Type B pancreatic cell (in vitro differentiated cells): Measurements from ENCODE around the gene BAIAP2. TPM values are rescaled to one million over a fixed set of nuclear protein-coding genes. Genes with fewer than 3 reads are reported as not detected.
"Not testable (repeated sequence)": the region's sequence is repeated elsewhere in the genome, so short reads cannot be mapped to it uniquely, and the experiment has no call there.

Source experiments
- DNase-seq: peaks from one replicate; pipeline ENCODE4 v3.0.0; 2021; ENCODE audit warnings: mixed read lengths; ENCODE audit not compliant: unreplicated experiment; ENCODE audit errors: extremely low spot score
- H3K27ac Mint-ChIP-seq: 2 replicates; pipeline ENCODE4 v1.8.0; 2021; ENCODE audit warnings: mild to moderate bottlenecking, mixed read lengths
- H3K27me3 Mint-ChIP-seq: 2 replicates; pipeline ENCODE4 v1.8.0; 2021; ENCODE audit warnings: mixed read lengths
- H3K36me3 Mint-ChIP-seq: 2 replicates; pipeline ENCODE4 v1.8.0; 2021; ENCODE audit warnings: mixed read lengths
- H3K4me1 Mint-ChIP-seq: one replicate; pipeline ENCODE4 v1.8.0; 2021; ENCODE audit warnings: mixed read lengths; ENCODE audit not compliant: unreplicated experiment
- H3K4me3 Mint-ChIP-seq: 2 replicates; pipeline ENCODE4 v1.8.0; 2021; ENCODE audit warnings: mild to moderate bottlenecking, mixed read lengths
- H3K9me3 Mint-ChIP-seq: 2 replicates; pipeline ENCODE4 v1.8.0; 2021; ENCODE audit warnings: mixed read lengths
- total RNA-seq: library from RNA; stranded (reverse); gene quantifications from 2 replicates; pipeline ENCODE4 v1.2.1, GENCODE V29; 2021; ENCODE audit warnings: low replicate concordance
- TF ChIP-seq, protein P1 (sequence below): fragments of 200-600 bp; sonication (generic); conservative IDR thresholded peaks from 2 replicates; pipeline ENCODE4 v1.5.0; 2021; ENCODE audit warnings: antibody characterized with exemption, mild to moderate bottlenecking

Gene BAIAP2
- total RNA-seq, 1 donor from 2014 or later, result 62.7 TPM

DNA sequence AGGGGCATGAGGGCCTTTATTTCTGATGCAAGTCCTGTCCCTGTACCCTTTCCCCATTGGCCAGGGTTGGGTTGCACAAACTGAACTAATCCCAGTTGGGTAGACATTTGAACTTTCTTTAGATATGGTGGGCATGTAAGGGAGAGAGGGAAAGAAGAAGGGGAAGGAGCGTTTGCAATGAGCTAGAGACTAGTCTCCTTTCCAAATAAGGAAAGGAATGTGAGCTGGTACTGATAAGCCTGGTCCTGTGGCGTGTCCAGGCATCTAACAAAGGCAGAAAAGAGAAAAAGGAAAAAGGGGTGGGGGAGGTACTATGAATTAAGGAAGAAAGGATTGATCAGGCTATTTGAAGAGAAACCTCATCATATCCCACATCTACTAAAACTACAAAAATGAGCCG is 23.0 kb upstream of the BAIAP2 start:
- Mint-ChIP-seq H3K27me3 (peaks cover 13% of the 10 kb centered on the region), H3K36me3 (peaks cover 18% of the 10 kb centered on the region), H3K4me3 (no peak overlapping the region), H3K9me3 (peaks cover 4% of the 10 kb centered on the region), H3K4me1 (peaks cover 6% of the 10 kb centered on the region), H3K27ac (peak overlapping the region; percentile 14)
- TF ChIP-seq, protein P1, sequence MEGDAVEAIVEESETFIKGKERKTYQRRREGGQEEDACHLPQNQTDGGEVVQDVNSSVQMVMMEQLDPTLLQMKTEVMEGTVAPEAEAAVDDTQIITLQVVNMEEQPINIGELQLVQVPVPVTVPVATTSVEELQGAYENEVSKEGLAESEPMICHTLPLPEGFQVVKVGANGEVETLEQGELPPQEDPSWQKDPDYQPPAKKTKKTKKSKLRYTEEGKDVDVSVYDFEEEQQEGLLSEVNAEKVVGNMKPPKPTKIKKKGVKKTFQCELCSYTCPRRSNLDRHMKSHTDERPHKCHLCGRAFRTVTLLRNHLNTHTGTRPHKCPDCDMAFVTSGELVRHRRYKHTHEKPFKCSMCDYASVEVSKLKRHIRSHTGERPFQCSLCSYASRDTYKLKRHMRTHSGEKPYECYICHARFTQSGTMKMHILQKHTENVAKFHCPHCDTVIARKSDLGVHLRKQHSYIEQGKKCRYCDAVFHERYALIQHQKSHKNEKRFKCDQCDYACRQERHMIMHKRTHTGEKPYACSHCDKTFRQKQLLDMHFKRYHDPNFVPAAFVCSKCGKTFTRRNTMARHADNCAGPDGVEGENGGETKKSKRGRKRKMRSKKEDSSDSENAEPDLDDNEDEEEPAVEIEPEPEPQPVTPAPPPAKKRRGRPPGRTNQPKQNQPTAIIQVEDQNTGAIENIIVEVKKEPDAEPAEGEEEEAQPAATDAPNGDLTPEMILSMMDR, result no peak
- no peak for DNase-seq

DNA sequence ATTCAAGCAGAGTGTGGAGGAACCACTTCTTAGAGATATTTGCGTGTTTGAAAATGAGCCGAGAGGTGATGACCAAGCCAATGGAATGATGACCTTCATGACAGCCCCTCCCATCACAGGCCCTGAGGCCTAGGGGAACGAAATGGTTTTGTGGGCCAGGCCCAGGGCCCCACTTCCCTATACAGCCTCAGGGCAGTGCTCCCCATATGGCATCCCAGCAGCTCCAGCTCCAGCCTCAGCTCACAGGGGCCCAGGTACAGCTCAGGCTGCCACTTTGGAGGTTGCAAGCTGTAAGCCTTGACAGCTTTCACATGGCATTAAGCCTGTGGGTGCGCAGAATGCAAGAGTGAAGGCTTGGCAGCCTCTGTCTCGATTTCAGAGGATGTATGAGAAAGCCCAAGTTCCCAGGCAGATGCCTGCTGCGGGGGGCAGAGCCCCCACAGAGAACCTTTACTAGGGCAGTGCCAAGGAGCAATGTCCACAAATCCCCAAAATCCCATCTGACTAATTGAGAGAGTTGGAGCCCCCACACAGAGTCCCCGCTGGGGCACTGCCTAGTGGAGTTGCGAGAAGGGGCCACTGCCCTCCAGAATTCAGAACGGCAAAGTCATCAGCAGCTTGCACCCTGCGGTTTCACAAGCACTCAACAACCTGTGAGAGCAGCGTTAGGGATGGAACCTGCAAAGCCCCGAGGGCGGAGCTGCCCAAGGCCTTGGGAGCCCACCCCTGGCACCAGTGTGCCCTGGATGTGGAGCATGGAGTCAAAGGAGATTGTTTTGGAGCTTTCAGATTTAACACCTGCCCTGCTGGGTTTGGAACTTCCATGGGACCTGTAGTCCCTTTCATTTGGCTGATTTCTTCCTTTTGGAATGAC is 22.1 kb upstream of the BAIAP2 start:
- TF ChIP-seq, protein P1, result no peak
- H3K4me3 Mint-ChIP-seq, result no peak overlapping the region
- no peak overlapping the region for H3K27ac Mint-ChIP-seq
- peaks cover 4% of the 10 kb centered on the region for H3K9me3 Mint-ChIP-seq
- H3K27me3 Mint-ChIP-seq, result peaks cover 6% of the 10 kb centered on the region
- DNase-seq, result no peak
- H3K36me3 Mint-ChIP-seq, result peaks cover 19% of the 10 kb centered on the region
- peaks cover 10% of the 10 kb centered on the region for H3K4me1 Mint-ChIP-seq

DNA sequence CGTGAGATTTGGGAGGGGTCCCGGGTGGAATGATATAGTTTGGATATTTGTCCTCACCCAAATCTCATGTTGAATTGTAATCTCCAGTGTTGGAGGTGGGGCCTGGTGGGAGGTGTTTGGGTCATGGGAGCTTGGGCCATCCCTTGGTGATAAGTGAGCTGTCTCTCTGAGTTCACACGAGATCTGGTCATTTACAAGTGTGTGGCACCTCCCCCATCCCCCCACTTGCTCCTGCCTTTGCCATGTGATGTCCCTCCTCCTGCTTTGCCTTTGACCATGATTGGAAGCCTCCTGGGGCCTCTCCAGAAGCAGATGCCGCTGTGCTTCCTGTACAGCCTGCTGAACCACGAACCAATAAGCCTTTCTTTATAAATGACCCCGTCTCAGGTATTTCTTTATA is 21.3 kb upstream of the BAIAP2 start:
- no peak for DNase-seq
- H3K27ac Mint-ChIP-seq, result no peak overlapping the region
- H3K9me3 Mint-ChIP-seq, result peaks cover 4% of the 10 kb centered on the region
- H3K27me3 Mint-ChIP-seq, result no peaks in the 10 kb centered on the region
- H3K4me3 Mint-ChIP-seq, result no peak overlapping the region
- H3K36me3 Mint-ChIP-seq, result peaks cover 19% of the 10 kb centered on the region
- TF ChIP-seq, protein P1, result no peak
- H3K4me1 Mint-ChIP-seq, result peaks cover 18% of the 10 kb centered on the region

DNA sequence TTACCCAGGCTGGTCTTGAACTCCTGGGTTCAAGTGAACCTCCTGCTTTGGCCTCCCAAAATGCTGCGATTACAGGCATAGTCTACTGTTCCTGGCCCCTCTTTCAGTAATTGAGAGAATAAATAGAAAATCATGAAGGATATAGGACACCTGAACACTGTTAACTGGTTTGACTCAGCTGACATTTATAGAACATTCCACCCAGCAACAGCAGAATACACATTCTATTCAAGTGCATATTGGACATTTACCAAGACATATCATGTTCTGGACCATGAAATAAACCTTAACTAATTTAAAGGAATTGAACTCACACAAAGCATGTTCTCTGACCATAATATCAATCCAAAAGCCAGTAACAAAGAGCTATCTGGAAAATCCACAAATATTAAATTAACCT is 19.8 kb upstream of the BAIAP2 start:
- no peak overlapping the region for H3K27ac Mint-ChIP-seq

DNA sequence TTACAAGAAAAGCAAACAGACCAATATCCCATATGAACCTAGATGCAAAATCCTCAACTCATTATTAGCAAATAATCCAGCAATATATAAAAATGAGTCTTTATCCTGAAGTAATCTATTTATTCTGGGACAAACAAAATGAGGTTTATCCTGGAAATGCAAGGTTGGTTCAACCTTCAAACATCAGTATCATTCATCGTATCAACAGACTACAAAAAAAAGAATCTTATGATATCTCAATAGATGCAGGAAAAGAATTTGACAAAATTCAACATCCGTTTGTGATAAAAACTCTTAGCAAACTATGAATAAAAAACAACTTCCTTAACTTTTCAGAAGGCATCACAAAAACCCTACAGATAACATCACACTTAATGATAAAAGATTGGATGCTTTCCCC is 18.4 kb upstream of the BAIAP2 start:
- TF ChIP-seq, protein P1, result no peak
- DNase-seq, result no peak
- Mint-ChIP-seq H3K4me1 (peaks cover 20% of the 10 kb centered on the region), H3K9me3 (no peaks in the 10 kb centered on the region), H3K4me3 (no peak overlapping the region), H3K27ac (no peak overlapping the region), H3K27me3 (no peaks in the 10 kb centered on the region), H3K36me3 (peaks cover 12% of the 10 kb centered on the region)

More for the DNA sequence above, 19.8 kb upstream of the BAIAP2 start:
- Mint-ChIP-seq H3K4me1 (peaks cover 20% of the 10 kb centered on the region), H3K4me3 (no peak overlapping the region), H3K27me3 (no peaks in the 10 kb centered on the region), H3K36me3 (peaks cover 19% of the 10 kb centered on the region), H3K9me3 (peaks cover 4% of the 10 kb centered on the region)
- DNase-seq, result no peak
- TF ChIP-seq, protein P1, result no peak

DNA sequence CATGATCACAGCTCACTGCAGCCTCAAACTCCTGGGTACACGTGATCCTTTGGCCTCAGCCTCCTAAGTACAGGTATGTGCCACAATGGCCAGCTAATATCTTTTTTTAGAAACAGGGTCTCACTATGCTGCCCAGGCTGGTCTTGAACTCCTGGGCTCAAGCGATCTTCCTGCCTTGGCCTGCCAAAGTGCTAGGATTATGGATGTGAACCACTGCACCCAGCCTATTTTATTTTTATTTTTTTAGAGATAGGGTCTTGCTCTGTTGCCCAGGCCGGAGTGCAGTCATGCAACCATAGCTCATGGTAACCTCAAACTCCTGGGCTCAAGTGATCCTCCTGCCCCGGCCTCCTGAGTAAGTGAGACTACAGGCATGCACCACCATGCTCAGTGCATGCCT is 17.6 kb upstream of the BAIAP2 start:
- H3K4me1 Mint-ChIP-seq, result peaks cover 17% of the 10 kb centered on the region
- not testable (repeated sequence) for DNase-seq, H3K27ac Mint-ChIP-seq, H3K36me3 Mint-ChIP-seq, H3K9me3 Mint-ChIP-seq, H3K4me3 Mint-ChIP-seq, H3K27me3 Mint-ChIP-seq
